HG02852 (cell line): Measurements from ENCODE around the gene ELK1.
"Not testable (repeated sequence)": the region's sequence is repeated elsewhere in the genome, so short reads cannot be mapped to it uniquely, and the experiment has no call there.

Experiments used
- ATAC-seq: cut with Tn5 transposase; IDR thresholded peaks from one replicate; pipeline ENCODE4 v1.9.1; 2021; ENCODE audit warnings: mild to moderate bottlenecking, moderate library complexity; ENCODE audit not compliant: unreplicated experiment

Gene ELK1

GRCh38 chrX:47650164-47651042 is at the start of gene ELK1:
Gene ELK1 (minus strand): TSS chrX:47650563. CDS start chrX:47641441, 9,122 bp downstream.
- peak; percentile 91 for ATAC-seq

- no peak for ATAC-seq
These were observed 46.8 kb upstream of the ELK1 start for GRCh38 chrX:47697181-47697580.

GRCh38 chrX:47690175-47690574 is 39.8 kb upstream of the ELK1 start:
- no peak for ATAC-seq

GRCh38 chrX:47687263-47687662 is 36.9 kb upstream of the ELK1 start:
- ATAC-seq = no peak

- no peak for ATAC-seq
These were observed 33.5 kb upstream of the ELK1 start for GRCh38 chrX:47683829-47684205.

- ATAC-seq = no peak
These were observed 32.9 kb upstream of the ELK1 start for GRCh38 chrX:47683184-47683828.

- not testable (repeated sequence) for ATAC-seq
These were observed 25.8 kb upstream of the ELK1 start for GRCh38 chrX:47675959-47676859.

GRCh38 chrX:47674776-47675175 is 24.4 kb upstream of the ELK1 start:
- no peak for ATAC-seq

- not testable (repeated sequence) for ATAC-seq
These were observed 15.4 kb upstream of the ELK1 start for GRCh38 chrX:47665797-47666196.

- ATAC-seq = no peak
These were observed 14.4 kb upstream of the ELK1 start for GRCh38 chrX:47664737-47665136.

GRCh38 chrX:47662144-47662657 is 11.8 kb upstream of the ELK1 start:
- ATAC-seq = no peak

GRCh38 chrX:47661539-47661938 is 11.2 kb upstream of the ELK1 start:
- no peak for ATAC-seq

- no peak for ATAC-seq
These were observed 9.0 kb upstream of the ELK1 start for GRCh38 chrX:47659421-47659726.

- peak; percentile 78 for ATAC-seq
These were observed 8.5 kb upstream of the ELK1 start, which contains the start of gene UXT for GRCh38 chrX:47658684-47659420. Gene UXT (minus strand): TSS chrX:47659180. CDS start chrX:47658927, 253 bp downstream.

GRCh38 chrX:47658301-47658683 is 7.9 kb upstream of the ELK1 start:
- ATAC-seq = no peak

GRCh38 chrX:47651043-47651905 is 911 bp upstream of the ELK1 start:
- ATAC-seq = no peak

- ATAC-seq = no peak
These were observed 591 bp downstream of the ELK1 start for GRCh38 chrX:47649781-47650163.

- ATAC-seq = no peak
These were observed 1.1 kb downstream of the ELK1 start for GRCh38 chrX:47649271-47649670.

GRCh38 chrX:47648376-47648775 is 2.0 kb downstream of the ELK1 start:
- no peak for ATAC-seq

GRCh38 chrX:47646636-47647035 is 3.7 kb downstream of the ELK1 start:
- ATAC-seq = no peak
